Liver (tissue), 9 donors: ENCODE data around the gene ATP10D. TPM values are rescaled to one million over a fixed set of nuclear protein-coding genes. Genes with fewer than 3 reads are reported as not detected.

Experiments
- DNase-seq: peaks from one replicate; pipeline ENCODE4 v3.0.0-alpha.2; 2017; ENCODE audit warnings: low spot score
- H3K27ac ChIP-seq, 2 donors: one replicate each; pipeline ENCODE4 v1.7.0; 2013; ENCODE audit warnings: inconsistent platforms in 2 of 2, low read length in 2 of 2, control low read depth in 1 of 2, low read depth in 1 of 2, mild to moderate bottlenecking in 1 of 2
- H3K27me3 ChIP-seq, 4 donors: one replicate each; pipeline versions ENCODE4 v1.6.1 to v1.7.0; 2013; ENCODE audit warnings: low read length in 3 of 4, inconsistent platforms in 1 of 4, mild to moderate bottlenecking in 1 of 4, moderate library complexity in 1 of 4; ENCODE audit not compliant: control insufficient read depth in 4 of 4, insufficient read depth in 4 of 4
- H3K36me3 ChIP-seq, 4 donors: one replicate each; pipeline versions ENCODE4 v1.6.1 to v1.7.0; 2013; ENCODE audit warnings: low read length in 3 of 4, mild to moderate bottlenecking in 3 of 4, low read depth in 1 of 4, moderate library complexity in 1 of 4; ENCODE audit not compliant: control insufficient read depth in 4 of 4, insufficient read depth in 3 of 4
- H3K4me1 ChIP-seq, 4 donors: one replicate each; pipeline versions ENCODE4 v1.6.1 to v1.7.0; 2013; ENCODE audit warnings: low read length in 3 of 4, mild to moderate bottlenecking in 3 of 4, moderate library complexity in 1 of 4; ENCODE audit not compliant: control insufficient read depth in 4 of 4, insufficient read depth in 4 of 4
- H3K4me3 ChIP-seq, 3 donors: one replicate each; pipeline versions ENCODE4 v1.6.1 to v1.7.0; 2013; ENCODE audit warnings: low read length in 3 of 3, control low read depth in 1 of 3, low read depth in 1 of 3, mild to moderate bottlenecking in 1 of 3
- H3K9ac ChIP-seq, 2 donors: one replicate each; pipeline ENCODE4 v1.7.0; 2013; ENCODE audit warnings: low read length in 2 of 2, mild to moderate bottlenecking in 2 of 2, moderate library complexity in 2 of 2, control low read depth in 1 of 2, low read depth in 1 of 2
- H3K9me3 ChIP-seq, 4 donors: one replicate each; pipeline versions ENCODE4 v1.6.1 to v1.7.0; 2013; ENCODE audit warnings: low read length in 3 of 4; ENCODE audit not compliant: control insufficient read depth in 4 of 4
- EGR1 ChIP-seq, 2 donors: IDR thresholded peaks; 2 replicates each; pipeline ENCODE4 v1.6.1; 2016 to 2018; ENCODE audit warnings: antibody characterized with exemption in 2 of 2, low read depth in 2 of 2
- FOXA1 ChIP-seq: IDR thresholded peaks from 2 replicates; pipeline ENCODE4 v1.6.1; 2016; ENCODE audit warnings: antibody characterized with exemption
- FOXA2 ChIP-seq: IDR thresholded peaks from 2 replicates; pipeline ENCODE4 v1.6.1; 2016; ENCODE audit warnings: antibody characterized with exemption
- GABPA ChIP-seq, 2 donors: IDR thresholded peaks in 1 of 2; conservative IDR thresholded peaks in 1 of 2; 2 replicates each; pipeline ENCODE4 v1.6.1; 2016; ENCODE audit warnings: antibody characterized with exemption in 2 of 2, mild to moderate bottlenecking in 1 of 2, moderate library complexity in 1 of 2
- HNF4A ChIP-seq, 2 donors: conservative IDR thresholded peaks; 2 replicates each; pipeline ENCODE4 v1.6.1; 2016; ENCODE audit warnings: antibody characterized with exemption in 2 of 2, mild to moderate bottlenecking in 2 of 2
- HNF4G ChIP-seq: IDR thresholded peaks from 2 replicates; pipeline ENCODE4 v1.6.1; 2016; ENCODE audit warnings: antibody characterized with exemption
- JUND ChIP-seq, 2 donors: IDR thresholded peaks; 2 replicates each; pipeline ENCODE4 v1.6.1; 2016; ENCODE audit warnings: antibody characterized with exemption in 2 of 2
- NR2F2 ChIP-seq: IDR thresholded peaks from 2 replicates; pipeline ENCODE4 v1.6.1; 2016; ENCODE audit warnings: antibody characterized with exemption
- RAD21 ChIP-seq, 2 donors: IDR thresholded peaks; 2 replicates each; pipeline ENCODE4 v1.6.1; 2016; ENCODE audit warnings: antibody characterized with exemption in 2 of 2, mild to moderate bottlenecking in 2 of 2
- RXRA ChIP-seq, 2 donors: IDR thresholded peaks; 2 replicates each; pipeline ENCODE4 v1.6.1; 2017 to 2018; ENCODE audit warnings: antibody characterized with exemption in 2 of 2, mild to moderate bottlenecking in 1 of 2
- SP1 ChIP-seq: IDR thresholded peaks from 2 replicates; pipeline ENCODE4 v1.6.1; 2018; ENCODE audit warnings: antibody characterized with exemption, mild to moderate bottlenecking
- TAF1 ChIP-seq: conservative IDR thresholded peaks from 2 replicates; pipeline ENCODE4 v1.6.1; 2016; ENCODE audit warnings: antibody characterized with exemption, mild to moderate bottlenecking
- YY1 ChIP-seq: IDR thresholded peaks from 2 replicates; pipeline ENCODE4 v1.6.1; 2016; ENCODE audit warnings: antibody characterized with exemption, mild to moderate bottlenecking
- WGBS: extraction: QIAGEN DNeasy Blood & Tissue Kit; methylation state at CpG from one replicate; pipeline ENCODE4 v1.1.7; 2013; 5-methylcytosine and 5-hydroxymethylcytosine counted together
- polyA plus RNA-seq, 2 donors: library from polyadenylated mRNA; stranded (reverse) in 1 of 2; unstranded in 1 of 2; fragments of 200-250 nt in 1 of 2; fragments of >200 nt in 1 of 2; fragmentation: Nextera tagmentation in 1 of 2; extraction: Ambion mirVana in 1 of 2; gene quantifications; one replicate each; pipeline versions ENCODE4 v1.2.1 to v1.2.3, GENCODE V29; 2013 to 2015
- total RNA-seq, 2 donors: library from RNA; depleted of rRNA; stranded (reverse); fragments of >200 nt; gene quantifications; one replicate each; pipeline ENCODE4 v1.2.3, GENCODE V29; 2014
- TF ChIP-seq, protein P1 (sequence below): fragments of 150-350 bp; IDR thresholded peaks from 2 replicates; pipeline ENCODE4 v1.5.1; 2017; ENCODE audit warnings: improper control_type of control experiment, low read depth, low read length; ENCODE audit not compliant: missing input control
- TF ChIP-seq, protein P2 (sequence below): IDR thresholded peaks from 2 replicates; pipeline ENCODE4 v1.6.1; 2016; ENCODE audit warnings: antibody characterized with exemption
- TF ChIP-seq, protein P3 (sequence below): IDR thresholded peaks from 2 replicates; pipeline ENCODE4 v1.6.1; 2016; ENCODE audit warnings: antibody characterized with exemption
- TF ChIP-seq, protein P4 (sequence below): IDR thresholded peaks from 2 replicates; pipeline ENCODE4 v1.6.1; 2016; ENCODE audit warnings: antibody characterized with exemption, mild to moderate bottlenecking
- TF ChIP-seq, protein P5 (sequence below): IDR thresholded peaks from 2 replicates; pipeline ENCODE4 v1.6.1; 2016; ENCODE audit warnings: antibody characterized with exemption
- donor health status: healthy.
- donor health status: healthy.
- donor health status: healthy.
- donor health status: healthy.
- donor health status: healthy.

Gene ATP10D
- total and polyA plus RNA-seq, 4 donors = 4.3 to 13.6 (median 7.4) TPM

DNA sequence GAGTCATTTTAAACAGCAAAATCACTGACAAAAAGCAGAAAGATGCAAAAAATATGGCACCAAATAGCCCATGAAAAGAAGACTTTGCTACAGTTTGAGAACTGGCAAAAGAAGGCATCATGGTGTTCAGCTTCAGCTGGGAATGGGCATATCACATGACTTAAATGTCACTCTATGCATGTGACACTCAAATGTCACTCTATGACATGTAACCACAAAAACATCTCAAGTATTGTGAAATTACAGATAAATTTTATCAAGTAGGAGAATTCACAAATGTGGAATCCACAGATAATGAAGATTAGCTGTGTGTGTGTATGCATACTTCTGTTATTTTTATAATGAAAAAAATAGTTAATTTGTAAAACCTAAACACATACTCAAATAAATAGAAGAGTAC, 81.9 kb downstream of the ATP10D start:
- Histone ChIP-seq H3K4me1 (peaks cover 0 to 9% (median 2%) of the 10 kb centered on the region in 4 donors), H3K4me3 (no peak overlapping the region), H3K9ac (no peak overlapping the region), H3K27ac (no peak overlapping the region), H3K36me3 (peaks cover 1 to 13% (median 4%) of the 10 kb centered on the region in 4 donors), H3K9me3 (no peaks in the 10 kb centered on the region), H3K27me3 (no peaks in the 10 kb centered on the region)
- DNase-seq = no peak
- TF ChIP-seq FOXA2 (no peak), JUND (IDR thresholded peaks at IDR 0.05) (no peak), HNF4A (conservative IDR thresholded peaks at IDR 0.05) (no peak), TAF1 (no peak), GABPA (IDR thresholded peaks at IDR 0.05 in 1 of 2, conservative IDR thresholded peaks at IDR 0.05 in 1 of 2) (no peak), RXRA (IDR thresholded peaks at IDR 0.05) (no peak)
- TF ChIP-seq, protein P1, sequence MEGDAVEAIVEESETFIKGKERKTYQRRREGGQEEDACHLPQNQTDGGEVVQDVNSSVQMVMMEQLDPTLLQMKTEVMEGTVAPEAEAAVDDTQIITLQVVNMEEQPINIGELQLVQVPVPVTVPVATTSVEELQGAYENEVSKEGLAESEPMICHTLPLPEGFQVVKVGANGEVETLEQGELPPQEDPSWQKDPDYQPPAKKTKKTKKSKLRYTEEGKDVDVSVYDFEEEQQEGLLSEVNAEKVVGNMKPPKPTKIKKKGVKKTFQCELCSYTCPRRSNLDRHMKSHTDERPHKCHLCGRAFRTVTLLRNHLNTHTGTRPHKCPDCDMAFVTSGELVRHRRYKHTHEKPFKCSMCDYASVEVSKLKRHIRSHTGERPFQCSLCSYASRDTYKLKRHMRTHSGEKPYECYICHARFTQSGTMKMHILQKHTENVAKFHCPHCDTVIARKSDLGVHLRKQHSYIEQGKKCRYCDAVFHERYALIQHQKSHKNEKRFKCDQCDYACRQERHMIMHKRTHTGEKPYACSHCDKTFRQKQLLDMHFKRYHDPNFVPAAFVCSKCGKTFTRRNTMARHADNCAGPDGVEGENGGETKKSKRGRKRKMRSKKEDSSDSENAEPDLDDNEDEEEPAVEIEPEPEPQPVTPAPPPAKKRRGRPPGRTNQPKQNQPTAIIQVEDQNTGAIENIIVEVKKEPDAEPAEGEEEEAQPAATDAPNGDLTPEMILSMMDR = no peak
- TF ChIP-seq, protein P2, sequence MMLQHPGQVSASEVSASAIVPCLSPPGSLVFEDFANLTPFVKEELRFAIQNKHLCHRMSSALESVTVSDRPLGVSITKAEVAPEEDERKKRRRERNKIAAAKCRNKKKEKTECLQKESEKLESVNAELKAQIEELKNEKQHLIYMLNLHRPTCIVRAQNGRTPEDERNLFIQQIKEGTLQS = no peak

DNA sequence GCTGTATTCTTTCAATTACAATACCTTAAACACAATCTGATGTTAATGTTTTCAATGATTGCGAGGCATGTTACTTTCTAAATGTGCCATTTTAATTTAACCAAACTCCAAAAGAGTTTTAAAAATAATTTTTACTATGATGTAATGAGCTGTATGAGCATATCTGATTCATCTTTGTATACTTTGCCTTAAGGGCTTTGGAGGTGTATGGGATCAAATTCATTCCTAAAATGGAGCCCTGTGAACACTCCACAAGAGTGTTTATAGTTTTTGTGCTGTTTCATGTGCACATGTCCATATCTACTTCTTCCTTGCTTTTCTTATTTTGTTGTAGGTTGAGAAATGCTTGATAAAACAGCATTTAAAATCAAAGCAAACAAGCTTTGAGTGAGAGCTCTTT, 82.4 kb downstream of the ATP10D start:
- TF ChIP-seq, protein P2 = no peak
- TF ChIP-seq, protein P3, sequence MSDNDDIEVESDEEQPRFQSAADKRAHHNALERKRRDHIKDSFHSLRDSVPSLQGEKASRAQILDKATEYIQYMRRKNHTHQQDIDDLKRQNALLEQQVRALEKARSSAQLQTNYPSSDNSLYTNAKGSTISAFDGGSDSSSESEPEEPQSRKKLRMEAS = no peak
- TF ChIP-seq EGR1 (IDR thresholded peaks at IDR 0.05; ENCODE audit: low read depth in 2 of 2) = no peak
- TF ChIP-seq FOXA1 = no peak
- no peak for TF ChIP-seq NR2F2
- no peak for TF ChIP-seq YY1
- TF ChIP-seq HNF4G = no peak
- TF ChIP-seq GABPA (IDR thresholded peaks at IDR 0.05 in 1 of 2, conservative IDR thresholded peaks at IDR 0.05 in 1 of 2) = no peak
- TF ChIP-seq JUND (IDR thresholded peaks at IDR 0.05) = no peak
- TF ChIP-seq RXRA (IDR thresholded peaks at IDR 0.05) = no peak
- TF ChIP-seq, protein P4, sequence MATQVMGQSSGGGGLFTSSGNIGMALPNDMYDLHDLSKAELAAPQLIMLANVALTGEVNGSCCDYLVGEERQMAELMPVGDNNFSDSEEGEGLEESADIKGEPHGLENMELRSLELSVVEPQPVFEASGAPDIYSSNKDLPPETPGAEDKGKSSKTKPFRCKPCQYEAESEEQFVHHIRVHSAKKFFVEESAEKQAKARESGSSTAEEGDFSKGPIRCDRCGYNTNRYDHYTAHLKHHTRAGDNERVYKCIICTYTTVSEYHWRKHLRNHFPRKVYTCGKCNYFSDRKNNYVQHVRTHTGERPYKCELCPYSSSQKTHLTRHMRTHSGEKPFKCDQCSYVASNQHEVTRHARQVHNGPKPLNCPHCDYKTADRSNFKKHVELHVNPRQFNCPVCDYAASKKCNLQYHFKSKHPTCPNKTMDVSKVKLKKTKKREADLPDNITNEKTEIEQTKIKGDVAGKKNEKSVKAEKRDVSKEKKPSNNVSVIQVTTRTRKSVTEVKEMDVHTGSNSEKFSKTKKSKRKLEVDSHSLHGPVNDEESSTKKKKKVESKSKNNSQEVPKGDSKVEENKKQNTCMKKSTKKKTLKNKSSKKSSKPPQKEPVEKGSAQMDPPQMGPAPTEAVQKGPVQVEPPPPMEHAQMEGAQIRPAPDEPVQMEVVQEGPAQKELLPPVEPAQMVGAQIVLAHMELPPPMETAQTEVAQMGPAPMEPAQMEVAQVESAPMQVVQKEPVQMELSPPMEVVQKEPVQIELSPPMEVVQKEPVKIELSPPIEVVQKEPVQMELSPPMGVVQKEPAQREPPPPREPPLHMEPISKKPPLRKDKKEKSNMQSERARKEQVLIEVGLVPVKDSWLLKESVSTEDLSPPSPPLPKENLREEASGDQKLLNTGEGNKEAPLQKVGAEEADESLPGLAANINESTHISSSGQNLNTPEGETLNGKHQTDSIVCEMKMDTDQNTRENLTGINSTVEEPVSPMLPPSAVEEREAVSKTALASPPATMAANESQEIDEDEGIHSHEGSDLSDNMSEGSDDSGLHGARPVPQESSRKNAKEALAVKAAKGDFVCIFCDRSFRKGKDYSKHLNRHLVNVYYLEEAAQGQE = no peak
- TF ChIP-seq, protein P5, sequence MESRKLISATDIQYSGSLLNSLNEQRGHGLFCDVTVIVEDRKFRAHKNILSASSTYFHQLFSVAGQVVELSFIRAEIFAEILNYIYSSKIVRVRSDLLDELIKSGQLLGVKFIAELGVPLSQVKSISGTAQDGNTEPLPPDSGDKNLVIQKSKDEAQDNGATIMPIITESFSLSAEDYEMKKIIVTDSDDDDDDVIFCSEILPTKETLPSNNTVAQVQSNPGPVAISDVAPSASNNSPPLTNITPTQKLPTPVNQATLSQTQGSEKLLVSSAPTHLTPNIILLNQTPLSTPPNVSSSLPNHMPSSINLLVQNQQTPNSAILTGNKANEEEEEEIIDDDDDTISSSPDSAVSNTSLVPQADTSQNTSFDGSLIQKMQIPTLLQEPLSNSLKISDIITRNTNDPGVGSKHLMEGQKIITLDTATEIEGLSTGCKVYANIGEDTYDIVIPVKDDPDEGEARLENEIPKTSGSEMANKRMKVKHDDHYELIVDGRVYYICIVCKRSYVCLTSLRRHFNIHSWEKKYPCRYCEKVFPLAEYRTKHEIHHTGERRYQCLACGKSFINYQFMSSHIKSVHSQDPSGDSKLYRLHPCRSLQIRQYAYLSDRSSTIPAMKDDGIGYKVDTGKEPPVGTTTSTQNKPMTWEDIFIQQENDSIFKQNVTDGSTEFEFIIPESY = no peak
- TF ChIP-seq, protein P1 = no peak
- no peak for TF ChIP-seq RAD21 (IDR thresholded peaks at IDR 0.05)
- no peak for TF ChIP-seq SP1
- TF ChIP-seq HNF4A (conservative IDR thresholded peaks at IDR 0.05) = no peak
- no peak for TF ChIP-seq TAF1
- Histone ChIP-seq H3K9ac (no peak overlapping the region), H3K27ac (no peak overlapping the region), H3K4me1 (peaks cover 0 to 9% (median 2%) of the 10 kb centered on the region in 4 donors), H3K9me3 (no peaks in the 10 kb centered on the region), H3K27me3 (no peaks in the 10 kb centered on the region), H3K36me3 (peaks cover 1 to 15% (median 4%) of the 10 kb centered on the region in 4 donors), H3K4me3 (no peak overlapping the region)
- 100% methylated on average over 1 of the region's 1 CpG for WGBS
- DNase-seq = no peak
